NCI-H446 treated with DMSO at 0.1 percent for 48 hours (cell line): ENCODE measurements around the gene NFASC.

Experiments
- DNase-seq: peaks from one replicate; lab custom pipeline; 2025; lab: John Stamatoyannopoulos, UW

The NFASC gene

DNA sequence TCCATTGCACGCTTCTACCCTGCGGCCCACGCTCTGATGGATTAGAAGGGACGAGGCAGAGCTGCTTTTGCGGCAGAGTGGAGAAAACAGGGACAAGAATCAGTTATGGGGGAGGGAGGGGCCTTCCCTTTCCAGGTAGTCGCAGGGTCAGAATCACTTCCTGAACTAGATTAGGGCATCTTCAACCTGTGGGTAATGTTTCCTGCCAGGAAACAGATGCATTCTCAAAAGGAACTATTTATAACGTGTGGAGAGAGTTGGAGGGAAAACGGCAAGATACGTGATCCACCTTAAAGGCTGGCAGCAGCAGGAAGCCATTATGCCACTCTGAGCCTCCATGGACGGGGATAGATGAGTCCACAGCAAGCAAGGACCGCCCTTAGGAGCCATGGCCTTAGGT, 112.5 kb downstream of the NFASC start:
- DNase-seq, result no peak

DNA sequence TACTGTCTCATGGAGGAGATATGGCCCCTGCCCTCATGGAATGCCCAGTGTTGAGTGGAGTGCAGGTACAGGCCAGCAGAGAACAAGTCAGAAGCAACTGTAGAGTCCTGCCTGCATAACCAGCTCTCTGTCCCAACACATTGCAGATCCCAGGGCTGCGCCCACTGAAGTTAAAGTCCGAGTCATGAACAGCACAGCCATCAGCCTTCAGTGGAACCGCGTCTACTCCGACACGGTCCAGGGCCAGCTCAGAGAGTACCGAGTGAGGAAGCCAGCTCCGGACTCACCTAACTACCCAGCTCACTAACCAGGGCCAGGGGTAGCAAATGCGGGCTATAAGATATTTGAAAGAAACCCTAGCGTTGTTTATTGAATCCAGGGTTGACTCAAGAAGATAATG, 113.2 kb downstream of the NFASC start:
- DNase-seq, result no peak

DNA sequence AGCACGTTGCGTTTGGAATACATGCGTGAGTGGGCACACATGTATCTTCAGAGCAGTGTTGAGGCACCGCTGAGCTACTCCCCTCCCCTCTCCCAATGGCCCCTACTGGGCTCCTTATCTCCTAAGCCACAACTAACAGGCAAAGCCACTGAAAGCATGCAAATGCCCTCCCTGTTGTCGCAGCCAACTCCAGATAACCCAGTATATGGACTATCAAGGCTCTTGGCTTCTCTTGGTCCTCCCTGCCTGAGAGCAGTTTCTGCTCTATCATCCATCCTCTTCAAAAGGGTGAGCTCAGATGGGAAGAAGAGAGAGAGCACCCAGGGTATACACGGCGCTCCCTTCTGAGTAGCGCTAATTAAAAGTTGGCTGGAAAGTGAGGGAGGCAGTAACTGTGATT, 113.8 kb downstream of the NFASC start:
- DNase-seq, result no peak

DNA sequence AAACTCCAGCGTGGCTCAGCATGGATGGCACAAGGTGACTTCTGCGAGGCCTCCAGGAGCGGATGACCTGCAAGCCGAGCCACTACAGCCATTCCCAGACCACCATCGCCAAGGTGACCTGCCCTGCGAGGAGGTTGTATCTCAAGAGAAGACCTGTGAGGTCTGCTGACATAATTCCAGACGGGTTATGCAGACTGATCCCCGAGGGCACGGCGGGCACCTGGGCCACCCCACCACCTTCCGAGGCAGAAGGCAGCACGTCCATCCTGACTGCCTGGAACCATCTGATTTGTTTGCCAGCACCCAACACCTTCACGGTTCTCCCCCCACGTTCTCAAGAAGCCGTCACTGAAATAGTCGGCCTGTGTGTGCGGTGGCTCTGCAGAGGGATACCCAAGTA, 115.5 kb downstream of the NFASC start:
- no peak for DNase-seq

DNA sequence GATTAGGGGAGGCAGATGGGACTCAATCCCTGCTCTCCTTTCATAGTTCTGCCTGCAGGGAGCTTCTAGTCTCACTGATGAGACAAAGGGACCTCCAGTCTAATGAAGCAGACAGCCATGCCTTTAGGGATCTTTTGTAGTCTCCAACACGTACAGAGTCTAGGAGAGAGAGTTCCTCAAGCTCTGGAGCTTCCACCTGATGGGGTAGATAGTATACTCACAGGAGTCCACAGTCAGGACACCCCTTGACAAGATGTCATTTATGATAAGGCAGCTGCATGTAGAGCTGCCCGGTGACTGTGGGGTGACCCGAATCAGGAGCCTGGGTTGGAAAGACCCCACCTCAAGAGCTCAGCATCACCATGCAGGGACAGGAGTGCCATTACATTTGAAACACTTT, 117.0 kb downstream of the NFASC start:
- DNase-seq, result no peak

DNA sequence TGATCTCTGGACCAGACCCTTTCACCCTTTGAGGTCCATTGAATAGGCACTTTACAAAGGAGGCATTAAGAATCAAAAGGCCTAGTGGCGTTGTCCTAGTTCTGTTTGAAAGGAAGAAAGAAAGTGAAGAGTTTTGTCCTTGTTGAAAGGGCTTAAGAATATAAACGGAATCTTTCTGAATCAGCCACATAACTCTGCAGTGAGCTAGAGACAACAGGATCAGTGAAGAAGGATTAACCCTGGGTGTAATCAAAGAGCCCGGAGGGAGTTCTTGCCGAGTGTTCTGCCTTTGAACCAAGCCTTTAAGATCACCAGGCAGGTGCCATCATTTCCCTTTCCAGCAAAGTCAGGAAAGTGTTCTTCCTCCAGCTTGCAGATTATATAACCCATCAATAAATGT, 117.5 kb downstream of the NFASC start:
- DNase-seq, result no peak

DNA sequence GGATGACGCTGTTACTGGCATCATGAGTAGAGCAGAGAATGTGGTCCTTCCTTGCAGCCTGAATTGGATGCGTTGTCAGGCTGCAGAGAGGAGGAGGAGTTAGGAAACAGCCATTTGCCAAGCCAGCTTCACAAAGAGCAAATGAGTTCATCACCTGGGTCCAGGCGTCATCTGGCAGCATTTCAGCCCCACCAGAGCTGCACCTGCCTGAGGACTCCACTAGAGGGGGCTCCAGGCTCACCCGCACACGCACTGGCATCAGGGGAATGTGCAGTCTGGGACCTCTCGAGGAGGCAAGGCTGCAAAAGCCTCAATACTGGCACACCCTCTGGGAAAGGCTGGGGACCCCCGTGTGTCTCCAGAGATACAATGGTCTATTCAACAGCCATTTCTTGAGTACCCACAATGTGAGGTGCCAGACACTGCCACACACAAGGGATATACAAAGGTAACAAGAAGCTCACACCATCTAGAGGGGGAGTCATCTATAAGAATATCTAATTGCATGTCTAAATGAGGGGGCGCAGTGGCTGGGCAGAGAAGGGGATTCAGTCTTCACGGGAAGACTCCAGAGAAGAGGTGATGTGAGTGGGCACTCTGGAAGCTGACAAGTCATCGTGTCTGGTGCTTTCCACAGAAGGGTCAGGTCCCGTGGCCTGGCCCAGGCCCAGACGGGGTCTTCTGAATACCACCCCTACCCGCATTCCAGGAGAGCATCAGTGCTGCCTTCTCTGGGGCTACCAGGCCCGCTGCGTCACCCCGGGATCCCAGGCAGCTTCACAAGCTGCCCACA, 118.8 kb downstream of the NFASC start:
- DNase-seq, result peak; percentile 74

DNA sequence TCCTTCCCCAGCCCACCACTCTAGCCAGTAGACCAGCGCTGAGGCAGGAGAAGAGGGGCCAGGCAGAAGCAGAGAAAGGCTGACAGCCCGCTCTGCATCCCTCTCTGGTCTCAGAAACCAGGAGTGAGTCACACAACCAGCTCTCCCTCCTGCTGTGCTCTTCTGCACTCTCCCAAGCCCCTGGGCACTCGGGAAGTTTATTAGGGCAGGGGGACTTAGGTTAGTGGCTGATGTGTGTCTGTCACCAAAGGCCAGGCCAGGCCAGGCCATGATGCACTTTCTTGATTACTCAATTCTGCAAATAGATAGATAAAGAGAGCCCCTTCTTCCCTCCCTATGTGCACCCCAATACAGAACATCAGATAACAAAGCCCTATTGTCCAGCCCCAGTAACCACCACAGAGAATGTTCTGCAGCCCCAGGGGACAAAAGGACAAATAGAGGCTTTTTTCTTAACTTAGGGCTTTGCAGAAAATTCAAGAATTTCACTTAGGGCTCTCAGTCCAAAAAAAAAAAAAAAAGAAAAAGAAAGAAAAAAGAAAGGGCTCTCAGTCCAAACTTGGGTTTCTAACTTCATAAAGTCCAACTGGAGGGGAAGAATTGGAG, 119.5 kb downstream of the NFASC start:
- DNase-seq, result no peak

DNA sequence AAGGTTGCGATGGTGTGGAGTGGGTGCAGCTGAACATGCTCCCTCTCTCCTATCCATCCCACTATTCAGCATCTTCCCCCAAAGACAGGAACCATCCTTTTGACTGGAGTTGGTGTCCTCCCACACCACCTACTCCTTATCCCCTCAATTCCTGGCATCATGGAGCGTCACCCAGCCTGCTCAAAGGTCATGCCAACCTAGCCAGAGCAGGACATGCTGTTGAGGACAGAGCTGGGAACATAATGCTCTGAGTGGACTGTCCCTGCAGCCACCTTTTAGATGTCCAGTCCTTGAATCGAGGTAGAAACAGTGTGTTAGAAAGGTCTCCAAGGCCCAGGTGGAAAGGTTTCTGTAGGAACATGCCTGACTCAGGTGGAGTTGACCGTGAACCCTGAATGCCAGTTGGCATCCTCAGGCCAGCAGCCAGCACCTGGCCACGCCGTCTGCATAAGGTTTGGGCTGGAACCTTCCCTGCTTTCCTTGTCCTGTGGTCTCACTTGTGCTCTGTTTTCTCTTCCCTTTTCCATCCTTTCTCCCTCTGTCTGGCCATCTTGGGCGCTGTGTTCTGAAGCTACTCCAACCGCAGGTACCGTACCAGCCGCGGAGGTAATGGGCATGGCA, 120.2 kb downstream of the NFASC start:
- DNase-seq, result no peak

DNA sequence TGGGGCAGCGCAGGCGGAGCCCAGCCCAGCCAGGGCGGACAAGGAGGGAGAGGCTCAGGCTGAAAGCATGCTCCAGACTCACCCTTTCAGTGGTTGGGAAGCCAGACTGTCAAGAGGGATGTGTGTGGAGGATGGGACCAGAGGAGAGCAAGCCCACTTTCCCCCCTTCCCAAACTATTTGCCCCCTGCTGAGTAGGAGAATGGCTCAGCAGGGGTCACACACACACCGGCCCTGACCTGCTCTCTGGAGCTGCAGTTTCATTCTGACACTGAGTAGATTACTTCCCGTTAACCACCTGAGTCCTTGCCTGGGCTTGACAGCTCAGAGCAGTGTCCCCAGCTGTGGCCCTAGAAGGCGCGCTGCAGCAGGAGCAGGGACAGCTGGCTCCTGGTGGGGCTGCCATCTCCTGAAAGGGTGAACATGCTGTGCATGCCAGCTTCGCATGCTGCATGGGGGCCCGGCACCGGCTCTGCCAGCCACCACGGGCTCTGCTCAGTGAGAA, 120.7 kb downstream of the NFASC start:
- DNase-seq, result no peak

DNA sequence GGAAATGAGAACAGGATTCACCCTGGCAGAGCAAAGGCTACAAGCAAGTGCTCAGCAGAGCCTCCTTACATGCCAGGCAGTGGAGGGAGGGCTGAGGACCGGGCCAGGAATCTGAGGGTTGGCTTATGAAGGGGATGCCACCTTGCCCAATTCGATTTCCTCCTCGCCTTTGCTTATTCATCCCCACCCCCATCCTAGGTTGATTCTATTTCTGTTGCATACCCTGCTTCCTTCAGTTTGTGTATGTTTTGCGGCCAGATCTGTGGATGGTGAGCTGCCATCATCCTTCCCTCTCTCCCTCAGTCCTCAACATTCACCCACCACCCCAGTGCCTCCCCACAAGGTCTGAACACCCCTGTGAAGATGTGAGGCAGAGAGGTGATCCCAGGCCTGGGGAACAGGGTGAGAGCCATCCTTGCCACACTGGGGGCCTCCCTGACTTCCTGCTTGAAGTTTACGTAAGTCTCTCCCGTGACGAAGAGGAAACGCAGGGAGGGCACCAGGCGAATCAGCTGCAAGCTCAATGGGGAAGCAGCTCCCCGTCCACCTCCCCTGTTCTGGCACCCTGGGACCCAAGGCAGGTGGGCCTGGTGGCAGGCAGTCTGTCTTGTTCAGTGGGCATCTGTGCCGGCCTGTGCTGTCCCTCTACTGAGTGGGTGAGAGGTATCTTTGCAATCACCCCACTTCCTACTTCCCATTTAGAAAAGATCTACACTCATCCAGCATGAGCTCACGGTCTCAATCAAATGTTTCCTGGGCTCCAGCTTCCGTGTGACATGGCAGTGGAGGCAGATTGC, 121.7 kb downstream of the NFASC start:
- no peak for DNase-seq

DNA sequence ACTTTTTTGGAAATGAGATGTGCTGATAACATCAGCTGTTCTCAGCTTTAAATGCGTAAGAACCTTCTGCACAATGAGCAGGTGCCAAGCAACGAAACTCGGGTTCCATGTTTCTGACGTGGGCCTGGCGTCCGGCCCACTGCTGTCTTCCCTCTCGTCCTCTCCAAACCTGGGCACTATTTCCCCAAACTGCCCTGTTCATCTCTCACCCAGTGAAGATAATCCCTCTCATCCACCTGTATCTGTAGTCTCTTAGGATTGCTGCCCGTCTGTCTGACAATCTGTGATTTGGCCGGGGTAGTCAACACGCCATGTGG, 122.3 kb downstream of the NFASC start:
- no peak for DNase-seq

DNA sequence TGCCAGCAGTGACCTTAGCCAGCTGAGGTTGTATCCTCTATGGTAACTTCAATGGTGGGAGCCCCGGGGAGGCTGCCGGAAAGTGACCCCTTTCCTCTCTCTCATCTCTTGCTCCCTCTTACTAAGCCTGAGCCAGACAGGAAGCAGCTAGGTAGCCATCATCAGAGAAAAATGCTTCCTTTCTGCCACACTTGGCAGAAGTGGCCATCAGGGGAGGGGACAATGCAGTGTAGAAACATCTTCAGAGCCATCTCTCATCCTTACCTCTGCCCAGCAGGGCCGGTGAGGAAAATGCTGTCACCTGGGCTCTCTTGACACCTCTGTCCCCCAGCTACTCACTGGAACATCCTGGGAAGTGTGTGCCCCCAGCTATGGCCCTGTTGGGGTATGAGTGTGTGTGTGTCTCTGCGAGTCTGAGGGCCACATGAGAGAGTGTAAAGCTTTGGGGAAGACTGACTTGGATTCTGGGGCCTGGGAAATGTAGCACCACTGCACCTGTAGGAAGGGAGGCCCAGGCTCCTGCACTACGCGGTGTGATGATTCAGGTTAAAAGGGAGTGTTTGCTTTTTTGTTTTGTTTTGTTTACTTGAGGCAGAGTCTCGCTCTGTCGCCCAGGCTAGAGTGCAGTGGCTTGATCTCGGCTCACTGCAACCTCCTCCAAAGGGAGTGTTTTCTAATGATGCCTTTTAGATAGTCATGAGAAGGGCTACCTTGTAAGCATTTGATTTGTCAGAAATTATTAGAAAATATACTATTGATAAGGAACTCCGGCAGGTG, 123.6 kb downstream of the NFASC start:
- DNase-seq, result no peak

DNA sequence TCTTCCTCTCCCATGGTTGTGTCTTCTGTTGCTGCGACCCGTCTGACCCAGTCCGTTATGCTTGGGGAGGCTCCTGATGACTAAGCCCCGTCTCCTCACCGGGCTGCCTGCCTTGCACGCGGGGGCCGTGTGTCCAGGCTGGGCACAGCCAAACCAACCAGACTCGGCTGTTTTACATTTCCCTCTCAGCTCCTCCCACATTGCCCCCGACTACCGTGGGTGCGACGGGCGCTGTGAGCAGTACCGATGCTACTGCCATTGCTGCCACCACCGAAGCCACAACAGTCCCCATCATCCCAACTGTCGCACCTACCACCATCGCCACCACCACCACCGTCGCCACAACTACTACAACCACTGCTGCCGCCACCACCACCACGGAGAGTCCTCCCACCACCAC, 126.3 kb downstream of the NFASC start:
- DNase-seq, result no peak

DNA sequence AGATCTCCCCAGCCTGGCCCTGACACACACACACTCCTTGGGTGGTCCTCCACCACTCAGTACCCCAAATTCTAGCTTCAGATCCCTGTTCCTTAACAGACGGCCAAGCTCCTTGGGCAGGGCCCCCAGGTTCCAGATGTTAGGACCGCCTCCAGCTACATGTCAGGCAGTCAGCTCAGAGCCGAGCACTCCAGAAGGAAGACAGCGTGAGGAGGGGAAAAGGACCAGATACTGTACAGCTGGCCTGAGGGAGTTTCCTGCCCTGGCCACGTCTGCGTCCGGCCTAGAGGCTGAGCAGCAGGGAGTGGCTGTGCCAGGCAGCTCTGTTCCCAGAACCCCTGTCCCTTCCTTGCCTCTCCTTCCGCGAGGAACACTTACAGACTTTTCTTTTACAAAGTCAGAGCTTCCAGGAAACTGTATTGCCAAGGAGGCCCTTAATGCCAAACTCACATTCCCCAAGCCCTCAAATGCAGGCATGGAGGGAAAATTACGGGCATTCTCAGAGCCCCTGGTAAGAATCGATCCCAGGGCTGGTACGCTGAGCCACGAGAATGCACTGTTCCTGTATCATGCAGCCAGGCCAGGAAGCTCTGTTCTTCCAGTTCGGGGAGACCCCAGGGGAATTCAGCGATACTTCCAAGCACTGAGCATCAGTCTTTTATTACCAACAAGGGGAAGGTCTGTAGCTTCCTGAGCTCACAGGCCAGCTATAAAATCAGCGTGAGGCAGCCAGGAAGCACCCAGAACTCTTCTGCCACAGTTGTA, 127.1 kb downstream of the NFASC start:
- DNase-seq, result no peak

DNA sequence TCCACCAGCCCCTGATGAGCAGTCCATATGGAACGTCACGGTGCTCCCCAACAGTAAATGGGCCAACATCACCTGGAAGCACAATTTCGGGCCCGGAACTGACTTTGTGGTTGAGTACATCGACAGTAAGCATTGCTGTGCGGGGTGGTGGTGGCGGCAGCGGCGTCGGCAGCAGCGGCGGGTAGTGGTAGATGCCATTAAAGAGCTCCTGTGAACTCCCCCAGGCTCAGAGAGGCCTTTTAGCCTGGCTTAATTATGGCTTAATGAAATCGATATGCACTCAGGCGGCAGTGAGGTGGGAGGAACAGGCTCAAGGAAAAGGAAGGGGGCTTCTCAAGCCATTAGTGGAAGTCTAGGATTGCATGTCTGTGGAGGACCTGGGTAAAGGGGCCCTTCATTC, 130.5 kb downstream of the NFASC start:
- no peak for DNase-seq

DNA sequence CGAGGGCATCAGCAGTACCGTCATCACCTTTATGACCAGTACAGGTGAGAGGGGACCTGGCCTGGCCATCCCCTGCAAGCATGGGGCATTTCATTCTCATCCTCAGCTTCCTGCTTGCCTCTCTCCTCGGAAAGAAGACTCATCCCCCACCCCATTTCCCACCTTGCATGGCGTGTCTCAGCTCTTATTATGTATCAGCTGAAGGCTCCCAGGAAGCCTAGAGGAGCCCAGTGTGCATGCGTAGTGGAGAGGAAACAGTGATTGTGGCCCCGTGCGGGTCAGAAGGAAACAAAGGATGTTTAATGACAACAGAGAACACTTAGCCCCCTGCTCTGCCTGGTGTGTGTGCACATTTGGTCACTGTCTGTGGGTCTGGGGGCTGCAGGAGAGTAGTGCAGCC, 132.0 kb downstream of the NFASC start:
- DNase-seq, result no peak

DNA sequence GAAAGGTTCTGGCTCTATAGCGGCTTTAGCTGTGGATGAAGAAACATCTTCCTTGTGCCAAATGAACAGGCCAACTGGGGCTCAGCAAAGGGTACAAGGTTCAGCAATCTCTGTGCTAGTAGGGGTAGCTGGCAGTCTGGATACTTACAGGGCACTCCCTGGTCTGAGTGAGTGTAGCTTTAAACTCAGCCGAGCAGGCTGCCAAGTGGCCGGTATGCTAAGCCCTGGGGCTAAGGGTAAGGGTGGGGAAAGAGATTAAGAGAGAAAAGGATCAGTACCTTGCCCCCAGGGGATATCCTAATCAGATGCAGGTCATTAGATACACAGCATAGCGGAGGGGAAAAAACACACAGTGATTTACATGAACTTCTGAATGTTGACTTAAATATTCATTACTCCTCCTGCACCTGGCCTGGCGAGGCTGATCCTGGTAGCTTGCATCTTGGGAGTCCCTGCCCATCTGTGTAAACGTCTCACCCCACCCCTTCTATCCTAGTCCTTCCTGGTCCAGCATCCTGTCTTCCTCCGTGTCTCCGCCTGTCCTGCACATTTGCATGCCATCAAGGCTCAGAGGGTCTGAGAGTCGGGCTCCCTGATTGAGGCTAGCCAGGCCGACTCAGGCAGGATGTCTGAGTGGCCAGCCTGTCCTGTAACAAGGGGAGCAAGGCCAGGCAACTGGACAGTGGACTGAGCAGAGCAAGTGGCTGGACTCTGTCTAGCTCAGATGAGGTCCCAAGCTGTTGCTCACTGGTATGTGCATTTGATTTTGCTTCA, 132.9 kb downstream of the NFASC start:
- no peak for DNase-seq

DNA sequence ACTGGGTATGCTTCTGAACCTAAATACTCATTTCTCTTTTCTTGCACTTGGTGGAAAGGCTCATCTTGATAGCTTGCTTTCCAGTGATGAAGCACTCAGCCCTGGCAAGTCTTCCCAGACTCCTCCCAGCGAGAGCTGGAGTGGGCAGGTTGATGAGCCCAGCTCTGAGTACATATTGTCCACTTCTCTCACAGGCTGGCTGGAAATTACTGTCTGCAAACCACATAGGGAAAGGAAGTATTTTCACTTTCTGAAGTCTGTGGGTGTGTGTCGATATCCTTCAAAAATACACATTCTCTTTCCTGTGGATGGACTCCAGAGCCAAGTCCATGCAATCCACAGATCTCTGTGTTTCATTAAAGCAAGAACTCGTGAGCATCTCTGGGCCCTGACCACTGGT, 133.7 kb downstream of the NFASC start:
- DNase-seq, result no peak

DNA sequence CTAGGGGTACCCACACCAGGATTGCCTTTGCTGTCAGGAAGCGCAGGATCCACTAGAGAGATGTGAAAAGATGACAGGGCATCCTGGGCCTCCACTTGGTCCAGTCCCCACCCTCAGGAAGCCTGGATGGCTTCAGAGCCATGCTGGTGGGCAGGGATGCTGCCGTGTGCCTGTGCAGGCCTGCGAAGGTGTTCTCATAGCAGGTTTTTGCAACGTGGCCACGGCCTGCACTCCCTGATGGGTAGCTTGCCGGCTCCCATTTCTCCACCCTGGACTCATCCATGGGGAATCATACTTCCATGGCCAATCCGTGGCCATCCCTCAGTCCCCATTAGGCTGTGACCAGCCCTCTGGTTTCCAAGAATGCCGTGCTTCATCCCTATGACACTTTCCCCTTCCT, 138.2 kb downstream of the NFASC start:
- no peak for DNase-seq
